HEK293 (cell line): ENCODE data around the gene DOK6.

ENCODE experiments used
- CTCF ChIA-PET: fragments of 350-600 bp; formaldehyde crosslinking; extraction: SDS; loops from one replicate; lab custom pipeline; 2021; ENCODE audit warnings: antibody characterized with exemption; lab: Yijun Ruan, JAX
- POLR2A ChIA-PET: fragments of 300-600 bp; formaldehyde crosslinking; extraction: SDS; loops from one replicate; lab custom pipeline; 2020; ENCODE audit warnings: antibody characterized with exemption, inconsistent platforms; lab: Yijun Ruan, JAX
- H3K27ac ChIP-seq: fragments of 200-500 bp; sonication (Bioruptor generic); 2 replicates; pipeline ENCODE4 v1.5.1; 2014; ENCODE audit warnings: low read depth, low read length, control low read depth, inconsistent platforms; ENCODE audit errors: extremely low read depth
- H3K36me3 ChIP-seq, 2 experiments: fragments of 200-500 bp in 1 of 2; sonication (Bioruptor generic) in 1 of 2; 1 replicate in 1 of 2; 2 replicates in 1 of 2; pipeline ENCODE4 v1.5.1; 2014 to 2017; ENCODE audit warnings: inconsistent platforms in 2 of 2, low read length in 2 of 2; ENCODE audit not compliant: control insufficient read depth in 2 of 2, insufficient read depth in 1 of 2
- H3K4me1 ChIP-seq: fragments of 200-500 bp; sonication (Bioruptor generic); 2 replicates; pipeline ENCODE4 v1.5.1; 2014; ENCODE audit warnings: mild to moderate bottlenecking, low read length, inconsistent platforms; ENCODE audit not compliant: control insufficient read depth, insufficient read depth
- H3K4me3 ChIP-seq: 2 replicates; pipeline ENCODE4 v1.5.1; 2011; ENCODE audit warnings: low read depth, mild to moderate bottlenecking, control low read depth, low read length, moderate library complexity
- H3K9me3 ChIP-seq: fragments of 200-500 bp; sonication (Bioruptor generic); 2 replicates; pipeline ENCODE4 v1.5.1; 2014; ENCODE audit warnings: low read depth, low read length, inconsistent platforms; ENCODE audit not compliant: control insufficient read depth, insufficient read depth
- EGR2 ChIP-seq: fragments of 450-650 bp; formaldehyde crosslinking; IDR thresholded peaks from 2 replicates; pipeline ENCODE4 v1.5.1; 2016; ENCODE audit warnings: low read depth, missing biosample characterization, missing genetic modification characterization
- FEZF1 ChIP-seq: fragments of 450-650 bp; formaldehyde crosslinking; IDR thresholded peaks from 2 replicates; pipeline ENCODE4 v1.5.1; 2016; ENCODE audit warnings: missing biosample characterization, missing genetic modification characterization
- HOXD13 ChIP-seq: sonication (generic); formaldehyde crosslinking; IDR thresholded peaks from 2 replicates; pipeline ENCODE4 v1.8.0; 2022; ENCODE audit warnings: missing genetic modification reagents, borderline replicate concordance
- OVOL3 ChIP-seq: fragments of 450-650 bp; formaldehyde crosslinking; IDR thresholded peaks from 2 replicates; pipeline ENCODE4 v1.5.1; 2016; ENCODE audit warnings: missing biosample characterization, missing genetic modification characterization
- RBAK ChIP-seq: fragments of 450-650 bp; formaldehyde crosslinking; IDR thresholded peaks from 2 replicates; pipeline ENCODE4 v1.5.1; 2016; ENCODE audit warnings: missing biosample characterization, missing genetic modification characterization
- SP3 ChIP-seq: fragments of 450-650 bp; formaldehyde crosslinking; IDR thresholded peaks from 2 replicates; pipeline ENCODE4 v1.5.1; 2016; ENCODE audit warnings: missing biosample characterization, missing genetic modification characterization
- WT1 ChIP-seq: fragments of 450-650 bp; formaldehyde crosslinking; IDR thresholded peaks from 2 replicates; pipeline ENCODE4 v1.5.1; 2016; ENCODE audit warnings: missing biosample characterization, missing genetic modification characterization
- ZBTB17 ChIP-seq: fragments of 450-650 bp; formaldehyde crosslinking; IDR thresholded peaks from 2 replicates; pipeline ENCODE4 v1.5.1; 2016; ENCODE audit warnings: missing biosample characterization, missing genetic modification characterization
- ZNF2 ChIP-seq: fragments of 450-650 bp; formaldehyde crosslinking; IDR thresholded peaks from 2 replicates; pipeline ENCODE4 v1.5.1; 2016; ENCODE audit warnings: missing biosample characterization, missing genetic modification characterization
- ZNF202 ChIP-seq: fragments of 450-650 bp; formaldehyde crosslinking; IDR thresholded peaks from 2 replicates; pipeline ENCODE4 v1.5.1; 2016; ENCODE audit warnings: missing biosample characterization, missing genetic modification characterization, borderline replicate concordance
- ZNF239 ChIP-seq: fragments of 450-650 bp; formaldehyde crosslinking; IDR thresholded peaks from 2 replicates; pipeline ENCODE4 v1.5.1; 2016; ENCODE audit warnings: missing biosample characterization, missing genetic modification characterization
- ZNF473 ChIP-seq: fragments of 450-650 bp; formaldehyde crosslinking; IDR thresholded peaks from 2 replicates; pipeline ENCODE4 v1.5.1; 2017; ENCODE audit warnings: missing biosample characterization, missing genetic modification characterization
- ZNF514 ChIP-seq: fragments of 450-650 bp; formaldehyde crosslinking; IDR thresholded peaks from 2 replicates; pipeline ENCODE4 v1.5.1; 2016; ENCODE audit warnings: missing biosample characterization, missing genetic modification characterization
- ZNF521 ChIP-seq: fragments of 450-650 bp; formaldehyde crosslinking; IDR thresholded peaks from 2 replicates; pipeline ENCODE4 v1.5.1; 2017; ENCODE audit warnings: missing biosample characterization, mild to moderate bottlenecking, missing genetic modification characterization
- ZNF560 ChIP-seq: fragments of 450-650 bp; formaldehyde crosslinking; IDR thresholded peaks from 2 replicates; pipeline ENCODE4 v1.5.1; 2017; ENCODE audit warnings: missing biosample characterization, missing genetic modification characterization, borderline replicate concordance
- ZNF791 ChIP-seq: fragments of 450-650 bp; formaldehyde crosslinking; IDR thresholded peaks from 2 replicates; pipeline ENCODE4 v1.5.1; 2016; ENCODE audit warnings: missing biosample characterization, missing genetic modification characterization
- ZNF830 ChIP-seq: fragments of 450-650 bp; IDR thresholded peaks from 2 replicates; pipeline ENCODE4 v1.5.0; 2018; ENCODE audit warnings: missing biosample characterization, missing genetic modification characterization, low read depth, mild to moderate bottlenecking, moderate library complexity
- ZXDB ChIP-seq: fragments of 450-650 bp; formaldehyde crosslinking; IDR thresholded peaks from 2 replicates; pipeline ENCODE4 v1.5.1; 2016; ENCODE audit warnings: missing biosample characterization, missing genetic modification characterization
- TF ChIP-seq, protein P1 (sequence below): fragments of 450-650 bp; formaldehyde crosslinking; IDR thresholded peaks from 2 replicates; pipeline ENCODE4 v1.5.1; 2016; ENCODE audit warnings: missing biosample characterization, missing genetic modification characterization, borderline replicate concordance
- TF ChIP-seq, protein P2 (sequence below): fragments of 450-650 bp; formaldehyde crosslinking; IDR thresholded peaks from 2 replicates; pipeline ENCODE4 v1.5.1; 2016; ENCODE audit warnings: missing biosample characterization, missing genetic modification characterization
- TF ChIP-seq, protein P3 (sequence below): fragments of 450-650 bp; formaldehyde crosslinking; IDR thresholded peaks from 2 replicates; pipeline ENCODE4 v1.5.1; 2016; ENCODE audit warnings: missing biosample characterization, missing genetic modification characterization
- TF ChIP-seq, protein P4 (sequence below): fragments of 450-650 bp; formaldehyde crosslinking; IDR thresholded peaks from 2 replicates; pipeline ENCODE4 v1.5.1; 2016; ENCODE audit warnings: missing biosample characterization, missing genetic modification characterization
- TF ChIP-seq, protein P5 (sequence below): fragments of 450-650 bp; formaldehyde crosslinking; IDR thresholded peaks from 2 replicates; pipeline ENCODE4 v1.5.1; 2016; ENCODE audit warnings: missing biosample characterization, missing genetic modification characterization
- TF ChIP-seq, protein P6 (sequence below): fragments of 450-650 bp; formaldehyde crosslinking; IDR thresholded peaks from 2 replicates; pipeline ENCODE4 v1.5.1; 2016; ENCODE audit warnings: missing biosample characterization, missing genetic modification characterization
- TF ChIP-seq, protein P7 (sequence below): fragments of 450-650 bp; formaldehyde crosslinking; IDR thresholded peaks from 2 replicates; pipeline ENCODE4 v1.5.1; 2017; ENCODE audit warnings: missing biosample characterization, missing genetic modification characterization

The DOK6 gene

DNA sequence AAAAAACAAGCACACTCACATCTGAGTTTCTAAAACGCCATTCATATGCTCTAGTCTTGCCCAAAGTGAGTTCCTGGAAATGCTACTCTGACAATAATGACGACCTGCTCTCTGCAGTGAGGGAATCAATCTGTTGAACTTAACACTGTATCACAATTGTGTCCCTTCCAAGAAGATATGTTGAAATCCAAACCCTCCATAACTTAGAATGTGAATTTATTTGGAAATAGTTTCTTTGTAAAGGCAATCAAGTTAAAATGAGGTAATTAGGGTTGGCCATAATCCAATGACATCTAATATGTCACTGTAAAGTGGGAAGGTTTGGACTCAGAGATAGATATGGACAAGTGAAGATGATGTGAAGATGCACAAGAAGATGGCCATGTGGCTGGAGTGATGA, 282.5 kb downstream of the DOK6 start (continued):
- TF ChIP-seq, protein P1, sequence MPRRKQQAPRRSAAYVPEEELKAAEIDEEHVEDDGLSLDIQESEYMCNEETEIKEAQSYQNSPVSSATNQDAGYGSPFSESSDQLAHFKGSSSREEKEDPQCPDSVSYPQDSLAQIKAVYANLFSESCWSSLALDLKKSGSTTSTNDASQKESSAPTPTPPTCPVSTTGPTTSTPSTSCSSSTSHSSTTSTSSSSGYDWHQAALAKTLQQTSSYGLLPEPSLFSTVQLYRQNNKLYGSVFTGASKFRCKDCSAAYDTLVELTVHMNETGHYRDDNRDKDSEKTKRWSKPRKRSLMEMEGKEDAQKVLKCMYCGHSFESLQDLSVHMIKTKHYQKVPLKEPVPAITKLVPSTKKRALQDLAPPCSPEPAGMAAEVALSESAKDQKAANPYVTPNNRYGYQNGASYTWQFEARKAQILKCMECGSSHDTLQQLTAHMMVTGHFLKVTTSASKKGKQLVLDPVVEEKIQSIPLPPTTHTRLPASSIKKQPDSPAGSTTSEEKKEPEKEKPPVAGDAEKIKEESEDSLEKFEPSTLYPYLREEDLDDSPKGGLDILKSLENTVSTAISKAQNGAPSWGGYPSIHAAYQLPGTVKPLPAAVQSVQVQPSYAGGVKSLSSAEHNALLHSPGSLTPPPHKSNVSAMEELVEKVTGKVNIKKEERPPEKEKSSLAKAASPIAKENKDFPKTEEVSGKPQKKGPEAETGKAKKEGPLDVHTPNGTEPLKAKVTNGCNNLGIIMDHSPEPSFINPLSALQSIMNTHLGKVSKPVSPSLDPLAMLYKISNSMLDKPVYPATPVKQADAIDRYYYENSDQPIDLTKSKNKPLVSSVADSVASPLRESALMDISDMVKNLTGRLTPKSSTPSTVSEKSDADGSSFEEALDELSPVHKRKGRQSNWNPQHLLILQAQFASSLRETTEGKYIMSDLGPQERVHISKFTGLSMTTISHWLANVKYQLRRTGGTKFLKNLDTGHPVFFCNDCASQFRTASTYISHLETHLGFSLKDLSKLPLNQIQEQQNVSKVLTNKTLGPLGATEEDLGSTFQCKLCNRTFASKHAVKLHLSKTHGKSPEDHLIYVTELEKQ (tag by site-specific recombination), result no peak
- TF ChIP-seq WT1 (tag by site-specific recombination) (no peak), ZBTB17 (no peak), ZNF521 (tag by site-specific recombination) (no peak), HOXD13 (CRISPR knock-in tag) (no peak), ZXDB (tag by site-specific recombination) (no peak), ZNF830 (tag by site-specific recombination) (no peak), ZNF2 (tag by site-specific recombination) (no peak)
- TF ChIP-seq, protein P2, sequence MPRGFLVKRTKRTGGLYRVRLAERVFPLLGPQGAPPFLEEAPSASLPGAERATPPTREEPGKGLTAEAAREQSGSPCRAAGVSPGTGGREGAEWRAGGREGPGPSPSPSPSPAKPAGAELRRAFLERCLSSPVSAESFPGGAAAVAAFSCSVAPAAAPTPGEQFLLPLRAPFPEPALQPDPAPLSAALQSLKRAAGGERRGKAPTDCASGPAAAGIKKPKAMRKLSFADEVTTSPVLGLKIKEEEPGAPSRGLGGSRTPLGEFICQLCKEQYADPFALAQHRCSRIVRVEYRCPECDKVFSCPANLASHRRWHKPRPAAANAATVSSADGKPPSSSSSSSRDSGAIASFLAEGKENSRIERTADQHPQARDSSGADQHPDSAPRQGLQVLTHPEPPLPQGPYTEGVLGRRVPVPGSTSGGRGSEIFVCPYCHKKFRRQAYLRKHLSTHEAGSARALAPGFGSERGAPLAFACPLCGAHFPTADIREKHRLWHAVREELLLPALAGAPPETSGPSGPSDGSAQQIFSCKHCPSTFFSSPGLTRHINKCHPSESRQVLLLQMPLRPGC (tag by site-specific recombination), result no peak
- TF ChIP-seq, protein P3, sequence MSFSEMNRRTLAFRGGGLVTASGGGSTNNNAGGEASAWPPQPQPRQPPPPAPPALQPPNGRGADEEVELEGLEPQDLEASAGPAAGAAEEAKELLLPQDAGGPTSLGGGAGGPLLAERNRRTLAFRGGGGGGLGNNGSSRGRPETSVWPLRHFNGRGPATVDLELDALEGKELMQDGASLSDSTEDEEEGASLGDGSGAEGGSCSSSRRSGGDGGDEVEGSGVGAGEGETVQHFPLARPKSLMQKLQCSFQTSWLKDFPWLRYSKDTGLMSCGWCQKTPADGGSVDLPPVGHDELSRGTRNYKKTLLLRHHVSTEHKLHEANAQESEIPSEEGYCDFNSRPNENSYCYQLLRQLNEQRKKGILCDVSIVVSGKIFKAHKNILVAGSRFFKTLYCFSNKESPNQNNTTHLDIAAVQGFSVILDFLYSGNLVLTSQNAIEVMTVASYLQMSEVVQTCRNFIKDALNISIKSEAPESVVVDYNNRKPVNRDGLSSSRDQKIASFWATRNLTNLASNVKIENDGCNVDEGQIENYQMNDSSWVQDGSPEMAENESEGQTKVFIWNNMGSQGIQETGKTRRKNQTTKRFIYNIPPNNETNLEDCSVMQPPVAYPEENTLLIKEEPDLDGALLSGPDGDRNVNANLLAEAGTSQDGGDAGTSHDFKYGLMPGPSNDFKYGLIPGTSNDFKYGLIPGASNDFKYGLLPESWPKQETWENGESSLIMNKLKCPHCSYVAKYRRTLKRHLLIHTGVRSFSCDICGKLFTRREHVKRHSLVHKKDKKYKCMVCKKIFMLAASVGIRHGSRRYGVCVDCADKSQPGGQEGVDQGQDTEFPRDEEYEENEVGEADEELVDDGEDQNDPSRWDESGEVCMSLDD, result no peak
- TF ChIP-seq, protein P4, sequence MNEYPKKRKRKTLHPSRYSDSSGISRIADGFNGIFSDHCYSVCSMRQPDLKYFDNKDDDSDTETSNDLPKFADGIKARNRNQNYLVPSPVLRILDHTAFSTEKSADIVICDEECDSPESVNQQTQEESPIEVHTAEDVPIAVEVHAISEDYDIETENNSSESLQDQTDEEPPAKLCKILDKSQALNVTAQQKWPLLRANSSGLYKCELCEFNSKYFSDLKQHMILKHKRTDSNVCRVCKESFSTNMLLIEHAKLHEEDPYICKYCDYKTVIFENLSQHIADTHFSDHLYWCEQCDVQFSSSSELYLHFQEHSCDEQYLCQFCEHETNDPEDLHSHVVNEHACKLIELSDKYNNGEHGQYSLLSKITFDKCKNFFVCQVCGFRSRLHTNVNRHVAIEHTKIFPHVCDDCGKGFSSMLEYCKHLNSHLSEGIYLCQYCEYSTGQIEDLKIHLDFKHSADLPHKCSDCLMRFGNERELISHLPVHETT (tag by site-specific recombination), result no peak

DNA sequence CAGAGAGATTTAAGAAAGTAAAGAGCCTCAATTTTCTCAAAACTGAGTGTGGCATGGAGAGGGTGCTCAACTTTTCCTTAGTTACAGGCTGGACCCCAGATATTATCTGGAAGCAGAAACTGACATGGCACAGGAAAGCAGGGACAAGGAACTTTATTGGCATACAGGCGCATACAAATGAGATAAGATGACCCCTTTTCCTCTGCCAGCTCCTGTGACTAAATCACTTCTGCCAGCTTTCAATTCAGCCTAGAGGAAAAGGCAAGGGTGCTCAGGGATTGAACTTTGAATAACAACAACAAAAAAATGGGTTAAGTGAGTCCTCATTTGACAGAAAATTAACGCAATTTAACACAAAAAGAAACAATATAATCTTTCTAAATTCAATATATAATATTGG, 284.1 kb downstream of the DOK6 start:
- H3K9me3 ChIP-seq, result no peaks in the 10 kb centered on the region
- H3K27ac ChIP-seq, result no peak overlapping the region
- no peaks in the 10 kb centered on the region for H3K4me1 ChIP-seq
- H3K4me3 ChIP-seq, result no peak overlapping the region
- POLR2A ChIA-PET, result no interaction called here
- H3K36me3 ChIP-seq, result no peaks in the 10 kb centered on the region
- CTCF ChIA-PET, result interaction anchor here (0.7 kb wide), 1 partner anchor 825 kb away, joined by 3 read pairs; no protein-coding TSS in a partner anchor
- TF ChIP-seq RBAK (tag by site-specific recombination), result no peak
- TF ChIP-seq, protein P5, sequence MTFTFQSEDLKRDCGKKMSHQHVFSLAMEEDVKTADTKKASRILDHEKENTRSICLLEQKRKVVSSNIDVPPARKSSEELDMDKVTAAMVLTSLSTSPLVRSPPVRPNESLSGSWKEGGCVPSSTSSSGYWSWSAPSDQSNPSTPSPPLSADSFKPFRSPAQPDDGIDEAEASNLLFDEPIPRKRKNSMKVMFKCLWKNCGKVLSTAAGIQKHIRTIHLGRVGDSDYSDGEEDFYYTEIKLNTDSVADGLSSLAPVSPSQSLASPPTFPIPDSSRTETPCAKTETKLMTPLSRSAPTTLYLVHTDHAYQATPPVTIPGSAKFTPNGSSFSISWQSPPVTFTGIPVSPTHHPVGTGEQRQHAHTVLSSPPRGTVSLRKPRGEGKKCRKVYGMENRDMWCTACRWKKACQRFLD (tag by site-specific recombination), result no peak
- TF ChIP-seq ZNF791, result no peak
- TF ChIP-seq, protein P6, sequence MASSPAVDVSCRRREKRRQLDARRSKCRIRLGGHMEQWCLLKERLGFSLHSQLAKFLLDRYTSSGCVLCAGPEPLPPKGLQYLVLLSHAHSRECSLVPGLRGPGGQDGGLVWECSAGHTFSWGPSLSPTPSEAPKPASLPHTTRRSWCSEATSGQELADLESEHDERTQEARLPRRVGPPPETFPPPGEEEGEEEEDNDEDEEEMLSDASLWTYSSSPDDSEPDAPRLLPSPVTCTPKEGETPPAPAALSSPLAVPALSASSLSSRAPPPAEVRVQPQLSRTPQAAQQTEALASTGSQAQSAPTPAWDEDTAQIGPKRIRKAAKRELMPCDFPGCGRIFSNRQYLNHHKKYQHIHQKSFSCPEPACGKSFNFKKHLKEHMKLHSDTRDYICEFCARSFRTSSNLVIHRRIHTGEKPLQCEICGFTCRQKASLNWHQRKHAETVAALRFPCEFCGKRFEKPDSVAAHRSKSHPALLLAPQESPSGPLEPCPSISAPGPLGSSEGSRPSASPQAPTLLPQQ (tag by site-specific recombination), result no peak
- no peak for TF ChIP-seq ZNF560 (tag by site-specific recombination)
- TF ChIP-seq ZNF202, result no peak
- no peak for TF ChIP-seq ZNF239 (tag by site-specific recombination)
- TF ChIP-seq ZNF473, result no peak
- TF ChIP-seq EGR2 (tag by site-specific recombination), result no peak
- TF ChIP-seq, protein P7, sequence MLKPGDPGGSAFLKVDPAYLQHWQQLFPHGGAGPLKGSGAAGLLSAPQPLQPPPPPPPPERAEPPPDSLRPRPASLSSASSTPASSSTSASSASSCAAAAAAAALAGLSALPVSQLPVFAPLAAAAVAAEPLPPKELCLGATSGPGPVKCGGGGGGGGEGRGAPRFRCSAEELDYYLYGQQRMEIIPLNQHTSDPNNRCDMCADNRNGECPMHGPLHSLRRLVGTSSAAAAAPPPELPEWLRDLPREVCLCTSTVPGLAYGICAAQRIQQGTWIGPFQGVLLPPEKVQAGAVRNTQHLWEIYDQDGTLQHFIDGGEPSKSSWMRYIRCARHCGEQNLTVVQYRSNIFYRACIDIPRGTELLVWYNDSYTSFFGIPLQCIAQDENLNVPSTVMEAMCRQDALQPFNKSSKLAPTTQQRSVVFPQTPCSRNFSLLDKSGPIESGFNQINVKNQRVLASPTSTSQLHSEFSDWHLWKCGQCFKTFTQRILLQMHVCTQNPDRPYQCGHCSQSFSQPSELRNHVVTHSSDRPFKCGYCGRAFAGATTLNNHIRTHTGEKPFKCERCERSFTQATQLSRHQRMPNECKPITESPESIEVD (tag by site-specific recombination), result no peak
- TF ChIP-seq FEZF1 (tag by site-specific recombination), result no peak
- no peak for TF ChIP-seq ZNF521 (tag by site-specific recombination)
- no peak for TF ChIP-seq ZNF514 (tag by site-specific recombination)
- TF ChIP-seq OVOL3 (tag by site-specific recombination), result no peak
- no peak for TF ChIP-seq SP3 (tag by site-specific recombination)
